ENCODE data around the gene TIE1. TPM values are rescaled to one million over a fixed set of nuclear protein-coding genes. Genes with fewer than 3 reads are reported as not detected.

The TIE1 gene
- polyA plus RNA-seq, 4 donors, result 0.45 to 27.3 (median 6.2) TPM

DNA sequence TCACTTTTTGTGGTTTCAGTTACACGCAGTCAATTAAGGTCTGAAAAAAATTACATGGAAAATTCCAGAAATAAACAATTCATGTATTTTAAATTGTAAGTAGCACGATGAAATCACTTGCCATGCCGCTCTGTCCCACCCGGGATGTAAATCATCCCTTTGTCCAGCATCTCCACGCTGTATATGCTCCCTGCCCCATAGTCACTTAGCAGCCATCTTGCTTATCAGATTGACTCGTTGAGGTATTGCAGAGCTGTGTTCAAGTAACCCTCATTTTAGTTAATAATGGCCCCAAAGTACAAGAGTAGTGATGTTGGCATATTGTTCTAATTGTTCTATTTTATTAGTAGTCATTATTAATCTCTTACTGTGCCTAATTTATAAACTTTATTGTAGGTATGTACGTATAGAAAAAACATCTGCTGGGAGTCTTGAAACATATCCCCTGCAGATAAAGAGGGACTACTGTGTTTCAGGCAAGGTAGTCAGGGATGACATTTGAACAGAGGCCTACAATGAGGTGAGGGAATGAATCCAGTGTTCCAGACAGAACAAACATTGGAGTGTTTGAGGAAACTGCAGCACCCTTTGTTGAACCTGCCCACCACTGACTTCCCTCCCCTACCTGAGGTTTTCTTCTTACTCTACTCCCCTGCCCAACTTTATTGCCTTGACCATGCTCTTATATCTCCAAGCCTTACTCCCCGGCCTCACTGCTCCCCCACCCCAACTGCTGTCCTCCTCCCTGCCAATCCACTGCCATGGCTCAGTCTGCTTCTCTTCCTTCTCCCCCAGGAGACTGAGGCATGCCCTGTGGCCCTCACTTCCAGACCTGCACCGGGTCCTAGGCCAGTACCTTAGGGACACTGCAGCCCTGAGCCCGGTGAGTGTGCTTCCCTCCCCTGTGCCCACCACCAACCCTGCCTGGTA lies 50.9 kb downstream of the TIE1 start:
- WGBS, 3 donors, result 76 to 82% (median 80%) methylated on average over 10 of the region's 10 CpGs
- Histone ChIP-seq H3K9me3 (ENCODE audit: control insufficient read depth in 2 of 2, insufficient read depth in 1 of 2, low read depth in 1 of 2, low read length in 1 of 2) (no peaks in the 10 kb centered on the region), H3K27me3 (ENCODE audit: control insufficient read depth in 3 of 3, insufficient read depth in 3 of 3, low read length in 3 of 3) (no peaks in the 10 kb centered on the region), H3K27ac (ENCODE audit: low read depth in 1 of 3, low read length in 2 of 3) (no peak overlapping the region), H3K4me3 (ENCODE audit: low read depth in 1 of 3, low read length in 3 of 3) (no peak overlapping the region), H3K36me3 (ENCODE audit: control insufficient read depth in 3 of 3, insufficient read depth in 2 of 3, low read depth in 1 of 3, low read length in 3 of 3) (no peaks in the 10 kb centered on the region), H3K4me1 (ENCODE audit: control insufficient read depth in 3 of 3, insufficient read depth in 2 of 3, low read depth in 1 of 3, low read length in 2 of 3) (peaks cover 0 to 12% (median 0%) of the 10 kb centered on the region in 3 donors)
- no peak for DNase-seq
- no peak for FAIRE-seq

DNA sequence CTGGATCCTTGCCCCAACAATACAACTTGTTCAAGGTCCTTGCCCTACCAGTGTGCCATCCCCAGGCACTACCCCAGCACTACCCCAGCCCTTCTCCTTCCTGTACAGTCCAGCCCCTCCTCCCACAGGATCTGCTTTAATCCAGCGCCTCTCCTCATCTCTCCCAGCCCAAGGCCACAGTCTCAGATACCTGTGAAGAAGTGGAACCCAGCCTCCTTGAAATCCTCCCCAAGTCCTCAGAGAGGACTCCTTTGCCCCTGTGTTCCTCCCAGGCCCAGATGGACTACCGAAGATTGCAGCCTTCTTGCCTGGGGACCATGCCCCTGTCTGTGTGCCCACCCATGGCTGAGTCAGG lies 51.5 kb downstream of the TIE1 start:
- Histone ChIP-seq H3K36me3 (ENCODE audit: control insufficient read depth in 3 of 3, insufficient read depth in 2 of 3, low read depth in 1 of 3, low read length in 3 of 3) (no peaks in the 10 kb centered on the region), H3K4me1 (ENCODE audit: control insufficient read depth in 3 of 3, insufficient read depth in 2 of 3, low read depth in 1 of 3, low read length in 2 of 3) (peaks cover 0 to 12% (median 0%) of the 10 kb centered on the region in 3 donors), H3K27me3 (ENCODE audit: control insufficient read depth in 3 of 3, insufficient read depth in 3 of 3, low read length in 3 of 3) (no peaks in the 10 kb centered on the region), H3K9me3 (ENCODE audit: control insufficient read depth in 2 of 2, insufficient read depth in 1 of 2, low read depth in 1 of 2, low read length in 1 of 2) (no peaks in the 10 kb centered on the region), H3K27ac (ENCODE audit: low read depth in 1 of 3, low read length in 2 of 3) (no peak overlapping the region), H3K4me3 (ENCODE audit: low read depth in 1 of 3, low read length in 3 of 3) (no peak overlapping the region)
- FAIRE-seq (no peak), DNase-seq (no peak)
- WGBS, 3 donors, result 85 to 97% (median 94%) methylated on average over 2 of the region's 2 CpGs

DNA sequence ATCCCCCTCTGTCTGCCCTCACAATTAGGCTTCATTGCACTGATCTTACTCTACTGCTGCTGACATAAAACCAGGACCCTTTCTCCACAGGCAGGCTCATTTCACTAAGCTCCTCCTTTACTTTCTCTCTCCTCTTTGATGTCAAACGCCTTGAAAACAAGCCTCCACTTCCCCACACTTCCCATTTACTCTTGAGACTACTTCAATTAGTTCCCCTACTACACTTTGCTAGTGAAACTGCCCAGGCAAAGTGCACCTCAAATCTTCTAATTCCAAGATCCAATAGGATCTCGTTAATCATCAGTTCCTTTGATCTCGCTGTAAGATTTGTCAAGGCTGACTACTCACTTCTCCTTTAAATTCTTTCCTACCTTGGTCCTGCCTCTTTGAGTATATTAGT lies 52.1 kb downstream of the TIE1 start:
- no peaks in the 10 kb centered on the region for H3K9me3 ChIP-seq (ENCODE audit: control insufficient read depth in 2 of 2, insufficient read depth in 1 of 2, low read depth in 1 of 2, low read length in 1 of 2)
- FAIRE-seq, result no peak
- H3K4me3 ChIP-seq (ENCODE audit: low read depth in 1 of 3, low read length in 3 of 3), result no peak overlapping the region
- H3K36me3 ChIP-seq (ENCODE audit: control insufficient read depth in 3 of 3, insufficient read depth in 2 of 3, low read depth in 1 of 3, low read length in 3 of 3), result no peaks in the 10 kb centered on the region
- no peak overlapping the region for H3K27ac ChIP-seq (ENCODE audit: low read depth in 1 of 3, low read length in 2 of 3)
- 59 to 65% (median 61%) methylated on average over 3 of the region's 3 CpGs for WGBS, 3 donors
- DNase-seq, result no peak
- H3K27me3 ChIP-seq (ENCODE audit: control insufficient read depth in 3 of 3, insufficient read depth in 3 of 3, low read length in 3 of 3), result no peaks in the 10 kb centered on the region
- H3K4me1 ChIP-seq (ENCODE audit: control insufficient read depth in 3 of 3, insufficient read depth in 2 of 3, low read depth in 1 of 3, low read length in 2 of 3), result peaks cover 0 to 15% (median 0%) of the 10 kb centered on the region in 3 donors

DNA sequence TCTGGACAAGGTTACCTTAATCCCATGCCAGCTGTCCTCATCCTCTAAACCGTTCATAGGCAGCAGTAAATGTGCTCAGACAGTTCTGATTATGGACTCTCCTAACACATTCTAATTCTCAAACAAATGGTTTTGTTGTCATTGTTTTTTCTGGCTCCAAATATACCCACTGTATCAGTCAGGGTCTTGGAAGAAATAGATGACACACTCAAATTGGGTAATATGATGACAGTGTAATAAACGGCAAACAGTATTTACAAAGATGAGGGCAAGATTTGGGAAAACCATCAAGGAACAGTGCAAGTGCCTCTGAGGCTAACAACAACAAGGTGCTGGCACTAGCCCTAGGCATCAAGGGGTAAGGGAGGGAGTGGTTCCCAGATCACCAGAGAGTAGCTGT lies 53.7 kb downstream of the TIE1 start:
- FAIRE-seq (no peak), DNase-seq (no peak)
- no peak overlapping the region for H3K27ac ChIP-seq (ENCODE audit: low read depth in 1 of 3, low read length in 2 of 3)
- H3K27me3 ChIP-seq (ENCODE audit: control insufficient read depth in 3 of 3, insufficient read depth in 3 of 3, low read length in 3 of 3), result no peaks in the 10 kb centered on the region
- H3K4me3 ChIP-seq (ENCODE audit: low read depth in 1 of 3, low read length in 3 of 3), result no peak overlapping the region
- WGBS, 3 donors, result 80 to 88% (median 80%) methylated on average over 2 of the region's 2 CpGs
- peaks cover 0 to 19% (median 0%) of the 10 kb centered on the region in 3 donors for H3K4me1 ChIP-seq (ENCODE audit: control insufficient read depth in 3 of 3, insufficient read depth in 2 of 3, low read depth in 1 of 3, low read length in 2 of 3)
- no peaks in the 10 kb centered on the region for H3K36me3 ChIP-seq (ENCODE audit: control insufficient read depth in 3 of 3, insufficient read depth in 2 of 3, low read depth in 1 of 3, low read length in 3 of 3)
- H3K9me3 ChIP-seq (ENCODE audit: control insufficient read depth in 2 of 2, insufficient read depth in 1 of 2, low read depth in 1 of 2, low read length in 1 of 2), result no peaks in the 10 kb centered on the region

DNA sequence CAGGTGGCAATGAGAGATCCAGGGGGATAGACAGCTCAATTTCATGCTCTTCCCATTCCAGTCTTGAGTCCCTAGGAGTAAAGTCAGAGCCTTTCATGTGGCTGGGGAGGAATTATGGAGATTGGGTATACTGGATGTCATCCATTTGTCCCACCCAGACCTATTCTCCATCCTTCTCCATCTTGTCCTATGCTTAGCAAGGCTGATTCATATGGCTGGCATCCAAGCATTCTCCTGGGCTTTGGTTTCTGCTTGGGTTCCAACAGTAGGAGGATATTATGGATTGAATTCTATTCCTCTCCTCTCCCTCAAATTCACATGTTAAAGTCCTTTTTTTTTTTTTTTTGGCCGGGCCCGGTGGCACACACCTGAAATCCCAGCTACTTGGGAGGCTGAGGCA lies 54.2 kb downstream of the TIE1 start:
- H3K4me3 ChIP-seq (ENCODE audit: low read depth in 1 of 3, low read length in 3 of 3), result no peak overlapping the region
- WGBS, 3 donors, result 93 to 100% (median 98%) methylated on average over 2 of the region's 2 CpGs
- H3K4me1 ChIP-seq (ENCODE audit: control insufficient read depth in 3 of 3, insufficient read depth in 2 of 3, low read depth in 1 of 3, low read length in 2 of 3), result peaks cover 0 to 17% (median 0%) of the 10 kb centered on the region in 3 donors
- no peaks in the 10 kb centered on the region for H3K9me3 ChIP-seq (ENCODE audit: control insufficient read depth in 2 of 2, insufficient read depth in 1 of 2, low read depth in 1 of 2, low read length in 1 of 2)
- peaks cover 0 to 3% (median 0%) of the 10 kb centered on the region in 3 donors for H3K36me3 ChIP-seq (ENCODE audit: control insufficient read depth in 3 of 3, insufficient read depth in 2 of 3, low read depth in 1 of 3, low read length in 3 of 3)
- H3K27me3 ChIP-seq (ENCODE audit: control insufficient read depth in 3 of 3, insufficient read depth in 3 of 3, low read length in 3 of 3), result no peaks in the 10 kb centered on the region
- no peak for DNase-seq
- no peak overlapping the region for H3K27ac ChIP-seq (ENCODE audit: low read depth in 1 of 3, low read length in 2 of 3)
- FAIRE-seq, result no peak

DNA sequence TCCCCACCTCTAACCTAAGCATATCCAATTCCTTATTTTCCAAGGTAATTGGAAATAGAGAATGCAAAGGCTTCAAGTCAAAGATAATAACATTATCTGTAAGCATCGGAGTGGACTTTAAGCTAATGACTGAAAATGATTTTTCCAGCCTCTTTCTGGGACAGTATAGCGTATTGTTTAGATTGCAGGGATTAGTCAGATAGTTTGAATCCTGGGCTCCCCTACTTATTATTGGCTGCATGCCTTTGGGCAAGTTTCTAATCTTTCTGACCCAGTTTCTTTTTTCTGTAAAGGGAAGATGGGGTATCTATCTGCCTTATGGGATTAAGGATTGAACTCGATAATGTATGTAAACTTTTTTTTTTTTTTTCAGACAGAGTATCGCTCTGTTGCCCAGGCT lies 56.5 kb downstream of the TIE1 start:
- Histone ChIP-seq H3K4me1 (ENCODE audit: control insufficient read depth in 3 of 3, insufficient read depth in 2 of 3, low read depth in 1 of 3, low read length in 2 of 3) (peaks cover 0 to 23% (median 0%) of the 10 kb centered on the region in 3 donors), H3K36me3 (ENCODE audit: control insufficient read depth in 3 of 3, insufficient read depth in 2 of 3, low read depth in 1 of 3, low read length in 3 of 3) (peaks cover 0 to 18% (median 11%) of the 10 kb centered on the region in 3 donors), H3K4me3 (ENCODE audit: low read depth in 1 of 3, low read length in 3 of 3) (no peak overlapping the region), H3K27ac (ENCODE audit: low read depth in 1 of 3, low read length in 2 of 3) (no peak overlapping the region), H3K27me3 (ENCODE audit: control insufficient read depth in 3 of 3, insufficient read depth in 3 of 3, low read length in 3 of 3) (no peaks in the 10 kb centered on the region), H3K9me3 (ENCODE audit: control insufficient read depth in 2 of 2, insufficient read depth in 1 of 2, low read depth in 1 of 2, low read length in 1 of 2) (no peaks in the 10 kb centered on the region)
- DNase-seq, result no peak
- FAIRE-seq, result no peak
- 67 to 78% (median 69%) methylated on average over 4 of the region's 4 CpGs for WGBS, 3 donors

- Histone ChIP-seq H3K27ac (ENCODE audit: low read depth in 1 of 3, low read length in 2 of 3) (peak overlapping the region; percentile 98 to 99 (median 99)), H3K36me3 (ENCODE audit: control insufficient read depth in 3 of 3, insufficient read depth in 2 of 3, low read depth in 1 of 3, low read length in 3 of 3) (peaks cover 0 to 27% (median 11%) of the 10 kb centered on the region in 3 donors), H3K4me1 (ENCODE audit: control insufficient read depth in 3 of 3, insufficient read depth in 2 of 3, low read depth in 1 of 3, low read length in 2 of 3) (peaks cover 0 to 29% (median 0%) of the 10 kb centered on the region in 3 donors), H3K27me3 (ENCODE audit: control insufficient read depth in 3 of 3, insufficient read depth in 3 of 3, low read length in 3 of 3) (no peaks in the 10 kb centered on the region), H3K4me3 (ENCODE audit: low read depth in 1 of 3, low read length in 3 of 3) (peak overlapping the region; percentile 59 to 93 (median 79)), H3K9me3 (ENCODE audit: control insufficient read depth in 2 of 2, insufficient read depth in 1 of 2, low read depth in 1 of 2, low read length in 1 of 2) (no peaks in the 10 kb centered on the region)
- FAIRE-seq (no peak), DNase-seq (peak in 1 of 2 donors; percentile 79)
- WGBS, 3 donors, result 0 to 1% (median 1%) methylated on average over 31 to 33 of the region's 33 CpGs
Observed at GRCh38 chr1:43358121-43358745, 57.5 kb downstream of the TIE1 start.

GRCh38 chr1:43358746-43359693 lies 58.2 kb downstream of the TIE1 start, which contains the start of gene CDC20:
TSS of gene CDC20 (plus strand) at chr1:43358981. CDS start at chr1:43359216, 235 bp downstream.
- Histone ChIP-seq H3K4me1 (ENCODE audit: control insufficient read depth in 3 of 3, insufficient read depth in 2 of 3, low read depth in 1 of 3, low read length in 2 of 3) (peaks cover 0 to 34% (median 0%) of the 10 kb centered on the region in 3 donors), H3K27me3 (ENCODE audit: control insufficient read depth in 3 of 3, insufficient read depth in 3 of 3, low read length in 3 of 3) (no peaks in the 10 kb centered on the region), H3K4me3 (ENCODE audit: low read depth in 1 of 3, low read length in 3 of 3) (peak within 1 kb of the TSS; percentile 59 to 93 (median 79)), H3K9me3 (ENCODE audit: control insufficient read depth in 2 of 2, insufficient read depth in 1 of 2, low read depth in 1 of 2, low read length in 1 of 2) (no peaks in the 10 kb centered on the region), H3K27ac (ENCODE audit: low read depth in 1 of 3, low read length in 2 of 3) (peak within 1 kb of the TSS; percentile 98 to 99 (median 99)), H3K36me3 (ENCODE audit: control insufficient read depth in 3 of 3, insufficient read depth in 2 of 3, low read depth in 1 of 3, low read length in 3 of 3) (peaks cover 4 to 35% (median 11%) of the 10 kb centered on the region in 3 donors)
- FAIRE-seq, result no peak
- 1 to 2% (median 1%) methylated on average over 54 to 59 of the region's 59 CpGs for WGBS, 3 donors
- peak; percentile 99 for DNase-seq

Data from small intestine (tissue), 7 donors.